NCI-H460 (cell line): ENCODE results near the gene ITPR2. TPM values are rescaled to one million over a fixed set of nuclear protein-coding genes. Genes with fewer than 3 reads are reported as not detected.
"Not testable (repeated sequence)": the region's sequence is repeated elsewhere in the genome, so short reads cannot be mapped to it uniquely, and the experiment has no call there.

Source experiments
- DNase-seq: peaks from one replicate; pipeline ENCODE4 v3.0.0-alpha.2; 2016; ENCODE audit warnings: low read depth; ENCODE audit errors: extremely low read depth
- total RNA-seq: library from RNA; depleted of rRNA; stranded (reverse); fragments of >200 nt; shearing (Covaris generic); gene quantifications from 2 replicates; pipeline ENCODE4 v1.2.3, GENCODE V29; 2014

The ITPR2 gene
- total RNA-seq, 1 experiment from 2014 or later, result 5.5 TPM

DNA sequence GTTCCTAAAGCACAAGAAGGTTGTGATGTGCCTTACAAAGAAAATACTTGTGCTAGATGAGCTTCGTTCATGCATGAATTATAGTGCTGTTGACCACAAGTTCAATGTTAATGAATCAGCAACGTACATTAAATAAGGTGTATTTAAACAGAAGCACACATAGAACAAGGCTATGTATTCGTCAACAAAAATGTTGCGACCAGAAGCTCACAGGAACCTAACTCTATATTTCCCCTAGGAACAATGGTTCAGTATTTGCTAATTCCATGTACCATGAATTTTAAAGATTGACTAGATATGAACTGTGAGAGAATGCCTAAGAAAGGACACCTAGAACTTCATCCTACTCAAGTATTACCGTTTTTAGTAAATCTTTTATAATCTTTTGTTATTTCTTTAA, 149.6 kb downstream of the ITPR2 start:
- no peak for DNase-seq

DNA sequence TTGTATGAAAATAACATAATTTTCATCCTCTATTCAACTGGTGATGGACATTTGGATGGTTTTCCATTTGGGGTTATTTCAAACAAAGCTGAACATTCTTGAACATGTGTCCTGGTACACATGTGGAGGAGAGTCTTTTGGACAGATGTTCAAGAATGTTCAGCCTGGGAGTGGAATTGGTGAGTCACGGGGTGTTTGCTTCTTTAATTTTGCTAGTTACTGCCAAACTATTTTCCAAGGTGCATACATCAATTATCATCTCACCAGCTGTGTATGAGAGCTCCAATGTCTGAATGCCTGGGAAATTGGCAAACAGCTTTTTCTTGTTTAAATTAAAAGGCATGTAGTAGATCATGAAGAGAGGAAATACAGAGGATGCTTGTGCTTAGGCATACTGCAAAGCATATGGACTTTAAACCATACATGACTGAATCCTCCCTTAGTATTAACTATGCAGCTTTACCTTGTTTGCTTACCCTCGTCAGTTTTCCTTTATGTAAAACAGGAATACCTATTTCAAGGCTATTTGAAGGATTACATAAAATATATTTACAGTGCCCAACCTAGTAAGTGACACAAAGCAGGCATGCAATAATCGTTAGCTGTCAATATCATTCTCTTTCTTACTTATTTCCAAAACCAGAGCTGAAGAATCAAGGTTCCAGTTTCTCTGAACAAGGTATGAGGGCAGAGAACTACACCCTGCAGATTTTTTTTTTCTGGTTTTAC, 152.1 kb downstream of the ITPR2 start:
- DNase-seq, result no peak

DNA sequence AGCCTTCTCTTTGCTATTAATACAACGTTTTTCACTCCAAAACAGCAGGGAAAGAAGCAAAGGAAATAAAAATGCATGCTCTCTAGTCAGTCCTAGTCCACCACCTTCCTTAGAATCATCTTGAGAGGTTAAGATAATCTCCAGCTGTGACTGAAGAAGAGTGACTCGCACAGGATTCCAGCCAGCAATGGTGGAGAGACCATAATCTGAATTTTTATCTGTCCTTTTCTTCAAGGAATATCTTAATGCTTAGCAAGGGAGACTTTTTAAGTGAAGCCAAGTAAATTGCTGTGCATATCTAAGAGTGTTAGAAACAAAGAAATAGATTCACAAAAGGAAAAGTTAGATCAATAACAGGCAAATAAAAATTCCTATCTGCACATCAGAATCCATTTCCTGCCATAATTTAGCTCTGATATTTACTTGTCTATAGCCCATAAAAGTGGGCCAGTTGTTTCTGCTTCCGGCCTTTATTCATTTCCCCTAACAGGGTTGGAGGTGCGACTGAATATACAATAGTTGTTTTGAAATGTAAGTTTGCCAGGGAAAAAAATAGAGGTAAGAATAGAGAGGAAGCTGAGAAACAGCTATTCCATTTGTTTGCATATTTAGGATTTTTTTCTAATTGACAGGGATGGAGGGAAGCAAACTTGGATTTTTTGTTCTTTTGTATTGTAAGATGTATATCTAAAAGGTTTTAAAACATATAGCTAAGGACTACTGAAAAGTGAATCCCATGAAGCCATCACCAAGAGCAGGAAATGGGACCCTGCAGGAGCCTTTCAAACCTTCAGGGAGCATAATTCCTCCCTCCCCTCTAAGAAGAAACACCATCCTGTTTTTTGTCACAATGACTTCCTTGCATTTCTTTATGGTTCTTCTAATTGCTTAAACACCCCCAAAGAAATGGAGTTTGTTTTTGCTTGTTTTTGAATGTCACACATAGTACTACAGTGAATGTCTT, 154.0 kb downstream of the ITPR2 start:
- no peak for DNase-seq

DNA sequence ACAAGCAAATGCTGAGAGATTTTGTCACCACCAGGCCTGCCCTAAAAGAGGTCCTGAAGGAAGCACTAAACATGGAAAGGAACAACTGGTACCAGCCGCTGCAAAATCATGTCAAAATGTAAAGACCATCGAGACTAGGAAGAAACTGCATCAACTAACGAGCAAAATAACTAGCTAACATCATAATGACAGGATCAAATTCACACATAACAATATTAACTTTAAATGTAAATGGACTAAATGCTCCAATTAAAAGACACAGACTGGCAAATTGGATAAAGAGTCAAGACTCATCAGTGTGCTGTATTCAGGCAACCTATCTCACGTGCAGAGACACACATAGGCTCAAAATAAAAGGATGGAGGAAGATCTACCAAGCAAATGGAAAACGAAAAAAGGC, 161.5 kb downstream of the ITPR2 start:
- not testable (repeated sequence) for DNase-seq

GRCh38 chr12:26668847-26669246, 164.1 kb downstream of the ITPR2 start:
- DNase-seq, result no peak

- DNase-seq, result no peak
Measured at GRCh38 chr12:26668230-26668629, 164.8 kb downstream of the ITPR2 start.

- no peak for DNase-seq
Measured at GRCh38 chr12:26666286-26666685, 166.7 kb downstream of the ITPR2 start.

DNA sequence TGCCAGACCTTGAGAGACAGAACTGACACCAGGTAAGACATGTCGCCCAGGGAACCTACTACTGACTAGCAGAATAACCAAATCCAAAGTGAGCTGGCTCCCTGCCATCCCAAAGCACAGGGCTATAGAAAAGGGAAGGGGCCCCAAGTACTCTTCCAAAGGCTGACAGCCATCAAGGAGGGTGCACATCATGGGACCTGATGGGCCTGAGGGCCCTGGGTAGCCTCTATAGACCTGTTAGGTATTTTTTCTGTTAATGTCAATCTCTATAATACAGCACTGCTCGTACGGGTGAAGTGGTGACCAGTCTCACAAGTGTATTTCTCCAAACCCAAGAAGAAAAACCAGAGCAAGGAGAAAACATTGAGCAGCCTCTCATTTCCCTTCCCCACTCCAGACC, 171.6 kb downstream of the ITPR2 start:
- DNase-seq, result no peak

- no peak for DNase-seq
Measured at GRCh38 chr12:26659930-26660329, 173.1 kb downstream of the ITPR2 start.

DNA sequence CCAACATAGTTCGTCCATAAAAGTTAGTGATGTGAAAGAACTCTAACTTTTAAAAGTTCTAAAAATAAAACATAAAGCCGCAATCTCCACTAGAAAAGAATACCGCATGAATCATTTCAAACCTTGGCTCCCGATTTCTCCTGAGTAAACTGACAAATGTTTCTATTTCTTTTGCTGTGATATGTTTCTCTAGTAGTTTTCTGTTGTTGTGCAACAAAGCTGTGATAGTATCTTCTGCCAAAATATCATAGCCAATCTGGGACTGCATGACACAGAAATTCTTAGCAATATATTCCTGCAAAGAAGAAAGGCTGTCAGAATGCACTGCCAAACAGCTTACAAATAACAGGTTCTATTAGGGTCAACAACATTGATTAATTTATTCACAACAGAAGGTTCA, 174.0 kb downstream of the ITPR2 start:
- no peak for DNase-seq

DNA sequence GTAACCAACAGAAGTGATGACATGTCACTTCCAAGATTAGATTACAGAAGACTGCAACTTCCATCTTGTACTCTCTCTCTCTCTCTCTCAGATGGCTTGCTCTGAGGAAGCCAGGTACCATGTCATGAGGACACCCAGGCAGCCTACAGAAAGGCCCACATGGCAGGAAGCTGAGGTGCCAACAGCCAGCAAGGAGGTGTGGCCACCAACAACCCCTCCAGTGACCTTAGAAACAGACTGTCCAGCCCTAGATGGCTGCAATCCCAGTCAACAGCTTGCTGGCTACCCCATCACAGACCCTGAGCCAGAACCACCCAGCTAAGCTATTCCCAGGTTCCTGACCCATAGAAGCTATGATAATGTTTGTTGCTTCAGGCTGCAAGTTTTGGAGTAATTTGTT, 178.4 kb downstream of the ITPR2 start:
- DNase-seq, result no peak

- peak; percentile 55 for DNase-seq
Measured at GRCh38 chr12:26651566-26652188, 181.3 kb downstream of the ITPR2 start.

GRCh38 chr12:26651036-26651435, 182.0 kb downstream of the ITPR2 start:
- no peak for DNase-seq

- no peak for DNase-seq
Measured at GRCh38 chr12:26648999-26649398, 184.0 kb downstream of the ITPR2 start.

DNA sequence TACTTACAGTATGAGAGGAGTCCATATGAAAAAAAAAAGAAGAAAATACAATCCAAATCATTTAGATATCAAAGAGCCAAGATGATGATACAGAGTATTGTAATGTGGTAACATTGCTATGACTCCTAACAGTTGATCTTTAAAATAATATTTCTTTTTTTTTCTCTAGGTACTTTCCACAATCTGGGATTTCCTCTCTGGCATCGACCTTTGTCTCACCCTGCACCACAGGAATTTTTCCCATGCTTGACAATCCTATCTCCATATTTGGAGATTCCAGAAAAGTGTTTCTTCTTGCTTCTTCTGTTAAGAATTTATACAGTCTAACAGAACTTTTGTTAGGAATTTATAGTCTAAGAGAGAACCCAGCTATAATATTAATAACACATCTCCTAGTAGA, 184.4 kb downstream of the ITPR2 start:
- DNase-seq, result no peak

DNA sequence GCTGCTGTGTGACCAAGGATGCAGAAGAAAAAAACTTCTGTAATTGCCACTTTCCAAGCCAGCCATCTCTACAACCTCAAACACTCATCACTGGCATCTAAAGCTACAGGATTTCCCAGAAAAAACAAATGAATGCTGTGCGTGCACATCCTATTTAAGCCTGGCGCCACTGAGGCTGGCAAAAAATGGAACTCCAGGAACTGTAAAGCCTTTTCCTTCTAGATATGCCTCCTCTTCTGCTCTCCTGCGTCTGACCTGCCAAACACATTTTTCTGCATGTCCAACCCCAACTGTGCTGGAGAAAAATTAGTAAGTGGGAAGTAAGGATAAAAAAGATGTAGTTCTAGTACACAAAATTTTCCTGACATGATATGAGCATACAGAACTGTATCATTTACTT, 184.9 kb downstream of the ITPR2 start:
- DNase-seq, result no peak

DNA sequence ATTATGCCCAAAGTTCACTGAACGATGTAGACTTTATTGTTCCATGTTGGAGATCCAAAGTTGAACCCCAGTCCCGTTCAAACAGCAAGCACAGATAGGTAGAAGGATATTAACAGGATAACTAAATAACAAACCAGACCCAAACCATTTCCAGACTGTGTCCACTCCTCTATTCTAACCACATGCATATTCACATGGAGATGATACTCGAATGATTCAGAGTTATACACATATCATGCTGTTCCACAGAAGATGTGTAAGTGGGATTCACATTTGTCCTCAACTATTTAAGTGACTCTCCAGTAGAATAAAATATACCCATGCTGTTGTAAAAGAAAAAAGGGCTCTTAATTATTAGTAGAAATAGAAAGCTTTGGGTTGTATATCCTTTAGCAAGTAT, 185.9 kb downstream of the ITPR2 start:
- DNase-seq, result no peak

GRCh38 chr12:26646571-26646970, 186.4 kb downstream of the ITPR2 start:
- DNase-seq, result no peak

DNA sequence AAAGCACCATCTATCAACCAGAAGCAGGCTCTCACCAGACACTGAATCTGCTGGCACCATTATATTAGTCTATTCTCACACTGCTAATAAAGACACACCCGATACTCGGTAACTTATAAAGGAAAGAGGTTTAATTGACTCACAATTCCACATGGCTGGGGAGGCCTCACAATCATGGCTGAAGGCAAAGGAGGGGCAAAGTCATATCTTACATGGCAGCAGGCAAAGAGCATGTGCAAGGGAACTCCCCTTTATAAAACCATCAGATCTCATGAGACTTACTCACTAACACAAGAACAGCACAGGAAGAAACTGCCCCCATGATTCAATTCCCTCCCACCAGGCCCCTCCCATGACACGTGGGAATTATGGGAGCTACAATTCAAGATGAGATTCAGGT, 188.6 kb downstream of the ITPR2 start:
- DNase-seq, result not testable (repeated sequence)

DNA sequence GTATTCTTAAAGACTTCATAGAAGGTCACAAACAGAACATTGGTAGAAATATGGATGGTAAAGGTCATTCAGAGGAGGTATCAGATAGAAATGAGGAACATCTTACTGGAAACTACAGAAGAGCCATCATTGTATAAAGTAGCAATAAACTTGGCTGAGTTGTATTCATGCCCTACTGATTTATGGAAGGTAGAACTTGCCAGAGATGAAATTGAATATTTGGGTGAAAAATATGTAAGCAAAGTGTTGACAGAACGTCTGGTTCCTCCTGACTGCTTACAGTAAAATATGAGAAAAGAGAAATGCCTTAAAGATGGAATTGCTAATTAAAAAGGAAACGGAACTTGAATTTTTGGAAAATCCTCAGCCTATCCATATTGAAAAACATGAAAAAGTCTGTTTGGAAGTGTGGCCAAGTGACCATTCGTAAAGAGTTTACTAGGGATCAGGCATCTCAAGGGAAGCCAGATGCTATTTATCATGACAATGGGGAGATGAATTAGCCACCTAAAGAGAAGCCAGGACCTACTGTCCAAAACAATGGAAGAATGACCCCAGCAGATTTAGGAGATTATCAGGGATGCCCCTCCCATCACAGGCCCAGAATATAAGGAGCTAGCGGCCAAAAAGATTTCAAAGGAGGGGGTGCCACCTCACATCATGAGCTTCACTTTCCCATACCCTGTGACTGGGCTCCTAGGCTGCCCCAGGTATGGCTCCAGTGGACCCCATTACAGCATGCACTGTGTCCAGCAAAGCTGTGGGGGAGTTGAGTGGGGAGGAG, 189.3 kb downstream of the ITPR2 start:
- no peak for DNase-seq

DNA sequence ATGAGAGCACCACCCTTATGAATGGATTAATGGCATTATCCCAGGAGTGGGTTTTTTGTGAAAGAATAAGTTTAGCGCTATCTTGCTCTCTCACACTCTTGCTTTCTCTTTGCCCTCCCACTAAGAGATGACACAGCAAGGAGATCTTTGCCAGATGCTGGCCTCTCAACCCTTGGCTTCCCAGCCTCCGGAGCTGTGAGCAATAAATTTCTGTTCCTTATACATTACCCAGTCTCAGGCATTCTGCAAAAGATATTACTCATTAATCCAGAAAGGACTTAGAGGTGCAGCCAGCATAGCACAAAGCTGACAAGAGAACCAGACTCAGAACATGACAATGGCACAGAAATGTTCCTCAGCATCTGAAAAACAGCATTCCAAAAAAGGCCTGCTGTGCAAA, 190.6 kb downstream of the ITPR2 start:
- no peak for DNase-seq
